Middle frontal gyrus (tissue), 1 donor: ENCODE data around the gene PLAGL1.

Experiments
- DNase-seq: peaks from one replicate; pipeline ENCODE4 v3.0.0-alpha.2; 2015; ENCODE audit warnings: low spot score; ENCODE audit errors: extremely low spot score

Gene PLAGL1

DNA sequence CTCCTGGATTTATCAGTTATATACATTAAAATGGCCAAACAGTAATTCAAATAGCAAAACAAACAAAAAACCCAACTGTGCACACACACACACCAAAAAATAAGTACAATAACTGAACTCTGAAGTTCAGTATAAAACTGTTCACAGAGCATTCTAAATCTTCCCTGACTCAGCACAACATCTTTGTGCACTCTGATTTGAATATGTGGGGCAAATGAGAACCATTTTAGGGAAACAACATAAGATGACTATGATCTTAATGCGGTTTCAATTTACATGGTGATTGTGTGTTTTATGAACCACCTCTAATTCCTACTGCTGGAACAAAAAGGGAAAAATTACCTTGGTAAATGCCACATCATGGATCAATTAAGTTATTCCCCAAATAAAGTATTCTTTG, 41.7 kb downstream of the PLAGL1 start:
- DNase-seq: no peak

DNA sequence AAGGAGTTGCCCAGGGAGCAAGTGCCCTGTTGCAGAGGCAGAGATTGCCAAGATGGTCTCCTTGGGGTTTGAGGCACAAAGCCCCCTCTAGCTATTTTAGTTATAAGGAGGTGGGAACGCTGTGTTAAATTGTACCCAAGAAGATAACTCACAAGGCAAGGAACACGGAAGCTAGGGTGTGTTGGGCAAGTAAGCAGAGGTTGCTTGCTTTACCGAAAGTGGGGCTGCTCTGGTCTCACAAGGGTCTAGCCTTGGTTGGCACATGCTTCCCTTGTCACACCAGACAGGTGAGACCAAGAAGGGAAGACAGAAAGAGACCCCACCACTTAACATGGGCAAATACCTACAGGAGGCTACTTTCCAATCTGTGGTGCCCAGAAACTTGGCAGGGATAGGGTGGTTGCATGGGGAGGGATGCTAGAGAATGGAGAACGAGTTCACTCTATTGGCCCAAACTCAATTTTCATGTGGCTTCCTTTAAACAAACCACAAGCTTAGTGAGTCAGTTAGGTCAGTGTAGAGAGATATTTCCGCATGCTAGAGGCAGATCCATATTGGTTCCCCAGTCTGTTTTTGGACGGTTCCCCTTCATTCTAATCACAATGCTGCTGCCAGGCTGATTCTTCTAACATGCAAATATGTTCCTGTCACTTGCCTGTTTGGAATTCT, 42.4 kb downstream of the PLAGL1 start:
- no peak for DNase-seq

DNA sequence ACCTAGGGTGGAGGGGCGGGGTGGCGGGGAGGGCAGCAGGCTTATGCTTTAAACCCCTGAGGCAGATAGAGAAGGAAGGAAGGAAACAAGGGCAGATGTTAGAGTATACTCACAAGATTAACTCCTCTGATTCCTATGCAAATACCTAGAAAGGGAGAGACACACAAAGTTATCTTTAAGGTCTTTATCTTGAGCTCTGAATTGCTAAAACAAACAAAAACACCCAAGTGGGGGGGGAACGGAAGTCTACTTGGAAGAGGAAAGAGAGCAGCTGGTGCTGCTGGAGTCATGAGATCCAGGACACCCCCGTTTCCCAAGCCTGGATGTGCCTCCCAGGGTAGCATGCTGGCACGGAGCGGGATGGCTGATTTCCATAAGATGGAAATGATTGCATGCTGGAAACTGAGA, 43.4 kb downstream of the PLAGL1 start:
- DNase-seq: no peak

DNA sequence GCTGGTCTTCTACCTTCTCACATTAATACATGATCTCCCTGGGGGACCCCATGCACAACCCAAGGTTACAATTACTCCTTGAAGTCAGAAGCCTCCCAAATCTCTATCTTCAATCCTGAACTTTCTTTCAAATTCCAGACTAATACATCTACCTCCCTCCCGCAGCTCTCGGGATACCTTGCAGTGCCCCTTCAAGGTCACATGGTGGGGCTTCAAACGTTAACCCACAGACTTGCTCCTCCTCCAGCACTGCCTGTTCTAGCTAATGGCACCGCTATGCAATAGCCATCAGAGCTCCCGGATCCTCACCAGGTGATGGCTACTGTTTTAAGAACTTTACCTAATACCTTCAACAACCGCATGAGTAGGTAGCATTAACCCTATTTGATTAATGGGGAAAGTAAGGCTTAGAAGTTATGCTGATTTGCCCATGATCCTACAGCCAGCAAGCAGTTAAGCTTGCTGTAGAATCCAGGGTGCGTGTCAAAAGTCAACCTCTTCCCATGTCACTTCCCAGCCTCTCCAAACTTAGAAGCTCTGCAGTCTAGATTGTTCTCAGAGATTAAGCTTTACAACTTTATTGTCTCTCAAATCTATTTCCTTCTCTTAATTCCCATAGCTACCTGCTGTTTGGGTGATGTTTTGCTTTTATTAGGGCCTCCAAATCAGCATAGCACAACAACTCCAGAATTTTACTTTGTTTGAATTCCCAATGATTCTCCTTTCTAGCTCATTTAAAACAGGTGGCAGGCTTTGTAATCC, 44.7 kb downstream of the PLAGL1 start:
- DNase-seq: no peak

DNA sequence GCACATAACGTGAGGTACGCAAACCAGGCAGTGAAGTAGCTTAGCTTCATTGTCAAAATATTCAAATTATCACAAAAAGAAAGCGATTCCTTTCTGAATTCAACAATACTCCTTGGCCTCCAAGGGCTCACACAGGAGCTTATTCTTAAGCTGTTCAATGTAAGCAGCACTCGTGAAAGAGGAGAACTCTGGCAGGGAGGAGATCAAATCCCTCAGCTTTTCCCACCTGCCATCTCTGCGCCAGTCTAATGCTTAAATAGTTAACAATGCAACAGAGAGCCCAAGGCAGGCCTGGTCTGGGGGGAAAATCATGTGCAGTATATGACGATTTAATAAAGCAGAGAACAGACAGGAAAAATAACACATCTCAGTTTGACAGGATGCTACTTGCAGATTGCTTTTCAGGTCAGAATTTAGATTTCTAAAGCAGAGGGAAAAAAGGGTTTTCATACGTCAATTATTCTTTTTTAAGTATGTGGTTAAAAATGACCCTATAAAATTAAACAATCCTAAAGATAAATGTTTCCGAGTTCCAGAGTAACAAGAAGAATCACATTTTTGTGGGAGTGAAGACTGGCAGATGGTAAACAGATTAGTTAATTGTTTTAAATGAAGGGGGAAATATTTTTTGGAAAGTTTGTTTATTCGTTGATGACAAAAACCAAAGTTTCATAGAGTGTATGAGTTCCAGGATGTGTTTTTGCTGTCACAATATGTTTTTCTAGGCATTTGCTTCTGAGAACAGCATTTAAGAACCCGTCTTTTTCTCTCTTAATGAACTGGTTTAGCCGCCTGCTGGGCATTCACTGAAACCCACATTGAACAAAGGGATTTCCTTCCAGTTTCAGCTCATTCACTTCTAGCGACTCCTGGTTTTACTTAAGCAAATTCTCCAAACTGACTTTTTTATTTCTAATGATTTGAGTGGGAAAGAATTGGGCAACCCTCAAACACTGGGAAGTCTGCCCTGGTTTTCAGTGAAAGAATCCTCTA, 45.9 kb downstream of the PLAGL1 start:
- no peak for DNase-seq

DNA sequence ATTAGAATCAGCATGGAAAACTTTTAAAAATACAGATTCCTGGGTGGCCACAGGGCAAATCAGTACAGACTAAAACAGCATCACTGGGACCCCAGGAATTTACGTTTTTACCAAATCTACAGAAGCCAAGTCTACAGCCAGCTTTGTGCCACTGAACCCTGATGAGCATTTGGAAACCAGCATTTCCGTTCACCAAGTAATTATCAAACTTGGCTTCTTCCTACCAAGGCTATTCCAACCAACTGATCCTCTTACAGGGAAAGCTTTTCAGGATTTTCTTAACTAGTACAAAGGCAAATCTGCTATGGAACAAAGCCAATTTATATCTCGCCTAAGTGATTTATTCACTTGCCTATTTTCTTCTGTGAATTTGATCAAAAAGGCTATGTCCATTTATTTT, 47.0 kb downstream of the PLAGL1 start:
- no peak for DNase-seq

DNA sequence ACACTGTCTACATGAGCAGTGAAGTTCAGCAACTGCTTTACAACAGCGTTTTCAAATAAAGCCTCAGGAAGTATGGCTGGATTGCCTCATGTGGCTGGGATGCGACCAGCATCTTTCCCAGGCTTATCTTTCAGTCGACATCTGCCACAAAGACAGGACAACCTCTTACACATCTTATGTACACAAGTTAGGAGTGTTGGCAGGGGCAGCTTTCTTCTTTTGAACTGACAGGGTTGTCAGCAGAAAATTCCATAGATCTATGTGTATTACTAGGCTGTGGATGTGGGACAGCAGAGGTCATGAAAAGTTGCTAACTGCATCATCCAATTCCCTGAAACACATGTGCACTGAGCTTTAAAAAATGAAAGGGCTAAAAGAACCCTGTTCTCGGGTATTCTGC, 48.1 kb downstream of the PLAGL1 start:
- no peak for DNase-seq

DNA sequence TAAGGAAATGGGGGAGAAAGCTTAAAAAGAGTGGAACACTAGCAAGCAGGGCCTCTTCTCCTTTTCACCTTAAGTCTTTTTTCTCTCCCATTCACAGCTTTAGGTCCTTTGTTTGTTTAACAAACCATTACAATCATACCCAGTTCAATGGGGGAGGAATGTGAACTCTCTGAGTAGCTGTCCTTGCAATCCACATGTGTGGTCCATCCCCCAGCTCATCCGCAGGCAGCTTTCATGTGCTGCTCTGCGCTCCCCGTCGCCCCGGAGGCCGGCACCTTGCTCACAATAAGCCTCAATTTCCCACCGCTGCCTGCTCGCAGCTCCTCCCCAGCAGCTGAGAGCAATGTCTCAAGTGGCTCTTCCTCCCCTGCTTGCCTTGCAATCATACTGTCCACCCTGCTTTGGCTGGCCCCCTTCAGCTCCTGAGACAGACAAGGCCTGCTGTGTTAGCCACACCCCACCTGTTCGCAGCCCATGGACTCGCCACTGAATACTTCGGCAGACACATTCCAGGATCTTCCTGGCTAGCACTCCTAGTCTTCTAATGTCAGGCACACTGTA, 49.1 kb downstream of the PLAGL1 start:
- no peak for DNase-seq

DNA sequence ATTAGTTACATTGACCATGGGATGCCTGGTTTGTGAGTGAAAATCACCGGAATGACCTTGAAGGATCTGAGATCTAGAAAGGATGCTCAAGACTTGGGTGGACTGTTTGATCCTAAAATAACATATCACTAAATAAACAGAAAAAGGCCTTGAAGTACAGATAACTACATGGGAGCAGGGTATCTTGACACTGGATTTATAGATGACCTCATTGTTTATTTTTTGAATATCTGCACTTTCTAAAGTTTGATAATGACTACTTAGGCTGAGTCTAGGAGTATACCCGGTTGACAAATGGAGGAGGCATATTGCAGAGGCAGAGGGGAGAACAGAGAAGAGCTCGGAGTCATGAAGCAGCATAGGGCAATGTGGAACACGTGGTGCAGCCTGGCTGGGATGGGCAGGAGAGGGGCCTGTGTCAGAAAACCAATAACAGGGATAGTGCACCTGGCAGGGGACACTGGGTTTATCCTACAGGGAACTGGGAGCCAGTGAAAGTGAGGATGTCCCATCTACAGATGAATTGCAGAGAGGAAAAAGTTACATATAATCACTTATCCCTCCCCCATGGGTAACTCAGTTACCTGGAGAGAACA, 50.3 kb downstream of the PLAGL1 start:
- no peak for DNase-seq

DNA sequence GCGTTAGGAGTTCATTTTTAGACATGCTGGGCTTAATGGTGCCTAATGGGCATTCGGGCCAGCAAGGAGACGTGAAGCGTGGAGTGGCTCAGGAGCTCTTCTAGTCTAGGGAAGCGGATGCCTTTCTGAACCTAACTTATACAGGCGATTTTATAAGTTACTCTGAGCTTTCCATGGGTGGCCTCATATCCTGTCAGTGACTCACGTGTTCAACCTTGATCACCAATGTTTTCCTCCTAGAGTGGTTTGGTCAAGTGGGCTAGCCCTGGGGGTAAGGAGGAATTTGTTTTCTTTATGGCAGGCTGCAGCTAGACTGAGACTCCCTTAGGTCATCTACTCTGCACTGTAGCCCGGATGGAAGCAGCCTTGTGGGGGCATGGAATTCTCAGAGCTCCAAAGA, 52.1 kb downstream of the PLAGL1 start:
- no peak for DNase-seq

DNA sequence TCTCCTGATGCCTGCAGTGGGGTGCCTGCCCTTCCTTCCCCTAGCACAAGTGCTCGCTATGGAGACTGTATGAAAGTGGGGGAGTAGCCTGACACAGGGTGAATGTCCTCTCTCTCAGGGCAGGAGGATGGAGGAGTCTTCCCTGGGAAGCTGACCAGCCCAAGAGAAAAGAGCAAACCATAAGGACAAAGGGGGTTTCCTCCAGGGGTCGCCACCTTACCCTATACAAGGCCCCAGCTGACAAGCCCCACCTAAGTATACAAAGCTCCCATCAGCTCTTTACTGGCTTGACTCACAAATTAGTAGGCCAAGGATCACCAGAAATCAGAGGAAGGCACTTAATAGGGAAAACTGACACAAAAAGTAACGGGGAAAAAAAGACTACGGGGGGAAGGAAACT, 54.1 kb downstream of the PLAGL1 start:
- no peak for DNase-seq

DNA sequence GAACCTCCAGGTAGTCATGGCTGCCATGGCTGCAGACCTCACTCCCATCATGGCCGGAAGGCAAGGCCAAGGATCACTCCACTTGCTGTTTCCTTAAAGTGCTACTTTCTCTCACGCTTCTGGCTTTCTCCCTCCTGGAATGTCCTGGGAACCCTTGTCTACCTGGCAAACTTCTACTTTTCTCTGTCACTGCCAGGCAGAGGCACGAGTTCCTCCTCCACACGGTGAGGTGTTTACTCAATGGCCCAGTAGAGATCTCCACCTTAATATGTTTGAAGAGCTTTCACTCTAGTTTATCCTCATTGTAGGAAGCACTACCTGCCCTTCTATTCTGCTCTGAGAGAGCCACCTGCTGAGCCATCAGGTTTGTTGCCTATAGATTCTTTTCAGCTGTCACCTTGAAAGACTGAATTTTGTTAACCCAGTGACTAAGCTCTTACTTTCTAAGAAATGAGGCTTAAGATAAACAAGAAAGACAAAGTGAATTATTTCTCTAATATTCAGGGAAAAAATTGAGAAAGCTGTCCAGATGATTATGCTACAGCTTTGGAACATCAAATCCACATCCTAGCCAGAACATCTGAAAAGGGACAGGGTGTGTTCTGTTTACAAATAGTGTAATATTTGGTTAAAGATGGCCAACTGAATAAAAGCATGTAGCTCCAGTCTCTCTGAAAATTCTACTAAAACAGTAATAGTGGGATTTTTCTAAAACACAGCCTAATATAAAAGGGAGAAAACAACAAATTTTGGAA, 54.9 kb downstream of the PLAGL1 start:
- DNase-seq: no peak

DNA sequence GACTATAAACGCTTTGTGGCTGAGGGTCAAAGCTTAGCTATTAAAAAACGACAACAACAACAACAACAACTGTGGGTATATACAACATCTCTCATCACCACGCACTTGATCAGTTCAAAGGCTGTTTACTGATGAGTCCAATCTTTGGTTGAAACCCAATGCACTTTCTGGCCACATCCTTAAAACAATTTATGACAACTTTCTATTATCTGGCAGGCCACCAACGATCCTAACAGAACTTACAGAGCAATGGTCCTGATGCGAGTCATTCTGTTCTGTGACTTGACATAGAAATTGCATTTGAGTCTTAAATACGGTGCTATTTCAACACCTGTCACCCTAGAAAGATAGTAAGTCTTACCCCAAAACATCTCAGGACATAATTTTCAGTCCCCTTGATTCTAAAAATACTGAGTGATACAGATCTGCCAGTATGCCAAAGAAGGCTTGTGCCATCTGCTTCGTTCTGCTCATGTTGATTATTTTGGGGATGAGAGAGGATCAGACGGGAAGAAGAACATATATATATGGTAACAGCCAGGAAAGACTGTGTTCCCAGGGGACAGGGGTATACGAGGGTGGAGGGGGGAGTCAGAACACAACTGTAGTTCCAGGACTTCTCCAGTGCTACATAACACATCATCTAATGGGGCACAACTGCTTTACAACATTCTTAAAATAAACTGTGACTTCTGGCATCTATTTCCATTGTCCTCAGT, 55.8 kb downstream of the PLAGL1 start:
- peak; percentile 31 for DNase-seq

DNA sequence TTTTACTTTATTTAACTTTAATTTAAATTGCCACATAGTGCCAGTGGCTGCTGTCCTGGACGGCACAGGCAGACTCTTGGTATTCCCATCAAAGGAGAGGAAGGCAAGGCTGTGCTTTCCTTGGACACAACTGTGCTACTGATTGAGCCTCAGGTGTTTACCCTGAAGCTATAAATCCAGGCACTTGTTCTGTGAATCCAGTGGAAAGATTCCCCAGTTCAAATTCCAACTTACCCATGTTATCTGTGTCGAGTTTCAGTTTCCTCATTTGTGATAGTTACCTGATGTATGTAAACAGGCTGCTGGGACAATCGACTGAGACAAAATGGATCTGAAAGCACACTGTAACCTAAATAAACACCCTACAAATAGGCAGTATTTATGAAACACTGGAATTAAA, 57.2 kb downstream of the PLAGL1 start:
- DNase-seq: no peak

DNA sequence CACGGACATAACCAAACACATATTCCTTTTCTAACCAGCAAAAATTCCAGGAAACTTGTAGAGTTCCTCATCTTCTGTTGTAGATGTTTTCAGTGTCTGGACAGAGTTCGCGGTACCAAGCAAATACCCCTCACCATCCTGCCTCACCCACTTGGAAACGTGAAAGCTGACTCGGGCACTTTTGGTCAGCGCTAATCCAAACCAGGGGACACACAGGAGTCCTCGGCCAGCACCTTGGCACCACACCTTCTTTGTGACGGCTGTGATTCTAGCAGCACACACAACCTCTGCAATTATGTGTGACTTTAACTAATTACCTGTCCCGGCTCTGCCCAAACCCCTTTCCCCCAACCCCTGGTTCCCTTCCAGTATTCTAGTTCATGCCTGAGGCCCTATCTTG, 58.1 kb downstream of the PLAGL1 start:
- no peak for DNase-seq

DNA sequence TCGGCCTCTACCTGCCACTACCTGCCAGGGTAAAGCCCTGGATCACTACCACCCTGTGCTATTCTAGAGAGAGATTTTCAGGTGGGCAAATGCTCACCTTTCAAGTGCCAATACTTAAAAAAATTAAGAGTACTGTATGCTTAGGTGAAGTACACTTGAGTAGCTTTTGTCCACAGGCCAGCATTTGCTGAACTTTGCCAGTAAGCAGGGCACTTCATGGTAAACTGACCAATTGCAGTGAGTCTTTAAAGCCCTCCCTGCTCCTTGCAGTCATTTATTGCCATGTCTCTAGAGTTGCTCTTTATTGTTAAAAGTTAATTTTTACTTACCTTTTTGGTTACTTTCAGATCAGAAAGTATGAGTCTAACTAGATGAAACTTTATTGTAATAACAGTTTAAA, 58.5 kb downstream of the PLAGL1 start:
- DNase-seq: no peak

DNA sequence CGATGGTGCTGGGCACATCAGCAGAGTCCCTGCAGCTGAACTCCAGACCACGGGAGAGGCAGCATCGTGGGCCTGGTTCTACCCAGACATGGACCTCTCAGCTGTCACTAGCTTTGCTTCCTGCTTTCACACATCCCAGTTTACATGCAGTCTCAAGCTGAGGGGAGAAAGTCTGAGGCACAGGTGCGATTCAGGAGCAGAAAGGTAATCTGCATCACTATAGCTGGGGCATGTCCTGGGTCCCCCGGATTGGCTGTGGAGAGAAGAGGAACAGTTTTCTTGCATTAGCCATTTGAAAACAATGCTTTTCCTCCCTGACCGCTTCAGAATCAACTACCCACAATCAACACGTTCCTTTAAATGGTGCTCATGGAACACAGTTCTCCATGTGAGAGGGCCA, 59.9 kb downstream of the PLAGL1 start:
- DNase-seq: no peak

DNA sequence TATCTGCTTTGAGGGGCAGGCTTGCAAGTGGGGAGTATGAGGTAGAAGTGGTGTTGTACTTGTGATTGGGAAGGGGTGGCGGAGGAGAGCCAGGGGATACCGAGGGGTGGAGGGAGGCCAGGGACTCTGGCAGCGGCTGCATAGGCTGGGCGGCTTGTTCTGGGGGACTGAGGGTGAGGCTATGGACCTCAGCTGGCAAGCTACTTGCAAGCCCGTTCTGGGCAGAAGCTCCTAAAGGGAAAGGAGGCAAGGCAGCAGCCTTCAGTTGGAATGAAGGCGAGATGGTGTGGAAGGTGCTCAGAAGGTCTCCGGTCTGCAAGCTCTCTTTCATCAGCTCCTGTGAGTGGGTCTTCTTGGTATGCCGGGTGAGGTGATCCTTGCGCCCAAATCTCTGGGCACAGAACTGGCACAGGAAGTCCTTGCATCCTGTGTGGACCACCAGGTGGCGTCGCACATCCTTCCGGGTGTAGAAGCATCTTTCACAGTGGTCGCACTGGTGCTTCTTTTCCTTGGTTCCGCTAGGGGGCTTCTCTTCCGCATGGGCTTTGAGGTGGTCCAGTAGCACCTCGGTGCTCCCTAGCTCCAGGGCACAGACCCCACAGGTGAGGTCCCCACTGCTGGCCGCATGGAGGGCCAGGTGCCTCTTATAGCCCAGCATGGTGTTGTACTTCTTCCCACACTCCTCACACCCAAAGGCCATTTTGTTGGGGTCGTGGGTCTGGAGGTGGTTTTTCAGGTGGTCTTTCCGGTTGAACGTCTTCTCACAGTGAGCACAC, 66.0 kb downstream of the PLAGL1 start:
- no peak for DNase-seq

DNA sequence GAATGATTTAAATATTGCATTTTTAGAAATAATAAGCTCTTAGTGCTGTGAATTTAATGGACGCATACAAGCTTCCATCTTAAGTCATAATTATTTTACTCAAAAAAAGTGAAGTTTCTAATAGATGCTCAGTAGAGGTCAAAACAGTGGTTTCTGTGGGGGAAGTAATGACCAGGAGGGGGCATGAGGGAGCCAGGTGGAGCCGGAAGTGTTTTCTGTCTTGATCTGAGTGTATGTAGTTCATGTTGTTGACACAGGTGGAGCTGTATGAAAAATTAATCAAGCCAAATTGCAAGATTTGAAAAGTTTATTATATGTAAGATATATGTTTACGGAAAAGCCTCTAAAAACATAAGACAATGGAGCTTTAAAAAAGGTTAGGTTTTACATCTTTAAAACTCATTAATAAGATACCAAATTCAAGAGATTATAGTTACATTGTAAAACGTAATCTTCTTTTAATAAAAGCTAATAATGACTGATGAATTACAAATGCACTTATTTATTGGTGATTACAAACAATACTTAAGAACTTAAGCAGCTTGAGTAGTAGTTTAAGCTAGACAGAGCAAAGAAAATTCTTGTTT, 68.0 kb downstream of the PLAGL1 start:
- no peak for DNase-seq
